Uterus (tissue), 4 donors: ENCODE results near the gene ATP6V0A4. TPM values are rescaled to one million over a fixed set of nuclear protein-coding genes. Genes with fewer than 3 reads are reported as not detected.
"Not testable (repeated sequence)": the region's sequence is repeated elsewhere in the genome, so short reads cannot be mapped to it uniquely, and the experiment has no call there.

Source experiments
- DNase-seq, 2 donors: peaks; one replicate each; pipeline ENCODE4 v3.0.0-alpha.2; 2019 to 2020
- H3K27ac ChIP-seq, 2 donors: fragments of 200-600 bp; sonication (generic); 1 replicate in 1 of 2; 2 replicates in 1 of 2; pipeline ENCODE4 v1.5.1; 2016 to 2018
- H3K27me3 ChIP-seq, 2 donors: fragments of 200-600 bp; sonication (generic); one replicate each; pipeline ENCODE4 v1.5.1; 2018 to 2019; ENCODE audit warnings: control low read depth in 1 of 2
- H3K36me3 ChIP-seq, 2 donors: fragments of 200-600 bp; sonication (generic); one replicate each; pipeline ENCODE4 v1.5.1; 2019; ENCODE audit warnings: control low read depth in 1 of 2
- H3K4me1 ChIP-seq, 2 donors: fragments of 200-600 bp; sonication (generic); one replicate each; pipeline ENCODE4 v1.5.1; 2018 to 2019; ENCODE audit warnings: control low read depth in 1 of 2
- H3K4me3 ChIP-seq, 2 donors: fragments of 200-600 bp; sonication (generic); 1 replicate in 1 of 2; 2 replicates in 1 of 2; pipeline ENCODE4 v1.5.1; 2018 to 2019; ENCODE audit warnings: mild to moderate bottlenecking in 1 of 2
- H3K9me3 ChIP-seq, 2 donors: fragments of 200-600 bp; sonication (generic); one replicate each; pipeline ENCODE4 v1.5.1; 2019; ENCODE audit warnings: control low read depth in 1 of 2
- POLR2A ChIP-seq, 2 donors: fragments of 450-650 bp; IDR thresholded peaks; one replicate each; pipeline ENCODE4 v1.6.1; 2016; ENCODE audit warnings: antibody characterized with exemption in 2 of 2, mild to moderate bottlenecking in 1 of 2, moderate library complexity in 1 of 2
- intact Hi-C: fragments of 100-400 bp; cut with DNase I; formaldehyde crosslinking; loops from one replicate; pipeline ENCODE4 v1.15.1; 2023; ENCODE audit warnings: low total_unique reads
- total RNA-seq, 4 donors: library from RNA; depleted of rRNA in 3 of 4; stranded (reverse); fragments of >200 nt in 3 of 4; gene quantifications; one replicate each; pipeline versions ENCODE4 v1.1.0 to v1.2.4, GENCODE V29; 2014 to 2023
- TF ChIP-seq, protein P1 (sequence below), 4 experiments: fragments of 200-600 bp in 2 of 4; fragments of 450-650 bp in 2 of 4; sonication (generic) in 2 of 4; IDR thresholded peaks; one replicate each; pipeline ENCODE4 v1.5.1; 2016 to 2019; ENCODE audit warnings: antibody characterized with exemption in 4 of 4, mild to moderate bottlenecking in 2 of 4, moderate library complexity in 1 of 4
- donor health status: DM: yes; HTN: yes; CAD: no.

Gene ATP6V0A4
- total RNA-seq, 4 donors from 2014 or later = not detected

- intact Hi-C loops = no loop called here
- Histone ChIP-seq H3K27me3 (no peaks in the 10 kb centered on the region), H3K9me3 (no peaks in the 10 kb centered on the region), H3K4me1 (no peaks in the 10 kb centered on the region), H3K4me3 (no peak overlapping the region), H3K36me3 (no peaks in the 10 kb centered on the region), H3K27ac (no peak overlapping the region)
- TF ChIP-seq POLR2A (IDR thresholded peaks at IDR 0.05) = no peak
- TF ChIP-seq, protein P1, sequence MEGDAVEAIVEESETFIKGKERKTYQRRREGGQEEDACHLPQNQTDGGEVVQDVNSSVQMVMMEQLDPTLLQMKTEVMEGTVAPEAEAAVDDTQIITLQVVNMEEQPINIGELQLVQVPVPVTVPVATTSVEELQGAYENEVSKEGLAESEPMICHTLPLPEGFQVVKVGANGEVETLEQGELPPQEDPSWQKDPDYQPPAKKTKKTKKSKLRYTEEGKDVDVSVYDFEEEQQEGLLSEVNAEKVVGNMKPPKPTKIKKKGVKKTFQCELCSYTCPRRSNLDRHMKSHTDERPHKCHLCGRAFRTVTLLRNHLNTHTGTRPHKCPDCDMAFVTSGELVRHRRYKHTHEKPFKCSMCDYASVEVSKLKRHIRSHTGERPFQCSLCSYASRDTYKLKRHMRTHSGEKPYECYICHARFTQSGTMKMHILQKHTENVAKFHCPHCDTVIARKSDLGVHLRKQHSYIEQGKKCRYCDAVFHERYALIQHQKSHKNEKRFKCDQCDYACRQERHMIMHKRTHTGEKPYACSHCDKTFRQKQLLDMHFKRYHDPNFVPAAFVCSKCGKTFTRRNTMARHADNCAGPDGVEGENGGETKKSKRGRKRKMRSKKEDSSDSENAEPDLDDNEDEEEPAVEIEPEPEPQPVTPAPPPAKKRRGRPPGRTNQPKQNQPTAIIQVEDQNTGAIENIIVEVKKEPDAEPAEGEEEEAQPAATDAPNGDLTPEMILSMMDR (IDR thresholded peaks at IDR 0.05) = no peak
- DNase-seq = no peak
Observed at GRCh38 chr7:138735399-138735798, 62.6 kb downstream of the ATP6V0A4 start.

DNA sequence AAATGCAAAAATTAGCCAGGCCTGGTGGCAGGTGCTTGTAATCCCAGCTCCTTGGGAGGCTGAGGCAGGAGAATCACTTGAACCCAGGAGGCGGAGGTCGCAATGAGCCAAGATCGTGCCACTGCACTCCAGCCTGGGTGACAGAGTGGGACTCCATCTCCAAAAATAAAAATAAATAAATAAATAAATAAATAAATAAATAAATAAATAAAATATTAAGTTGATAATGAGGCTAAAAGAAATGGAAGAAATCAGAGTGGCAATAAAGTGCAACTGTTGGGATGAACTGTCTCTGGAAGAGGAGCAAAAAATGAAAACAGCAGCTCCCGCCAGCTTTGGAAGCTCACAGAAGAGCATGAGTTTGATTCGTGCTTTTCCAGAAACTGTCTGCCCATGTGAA is 66.3 kb downstream of the ATP6V0A4 start:
- DNase-seq, intact Hi-C loops, H3K4me1 ChIP-seq, H3K27ac ChIP-seq, H3K4me3 ChIP-seq, H3K27me3 ChIP-seq, H3K36me3 ChIP-seq, H3K9me3 ChIP-seq: not testable (repeated sequence)

DNA sequence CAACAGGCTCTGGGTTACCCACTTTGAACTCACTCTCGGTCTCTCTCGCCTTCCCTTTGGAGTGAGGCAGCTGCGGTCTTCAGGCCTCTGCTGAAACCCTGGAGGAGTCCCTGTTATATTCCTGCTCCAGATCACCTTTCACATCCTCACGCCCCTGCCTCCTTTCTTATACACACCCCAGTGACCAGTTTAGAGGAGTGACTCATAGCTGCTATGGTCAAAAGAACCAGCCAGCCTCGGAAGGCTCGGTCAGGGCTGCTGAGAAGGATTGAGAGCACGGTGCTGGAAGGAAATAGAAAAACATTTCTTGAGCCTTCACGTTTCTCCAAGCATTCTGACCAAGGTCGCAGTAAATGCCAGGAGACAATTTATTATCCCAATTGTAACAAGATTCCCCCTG is 68.6 kb downstream of the ATP6V0A4 start:
- TF ChIP-seq, protein P1 (IDR thresholded peaks at IDR 0.05) = no peak
- TF ChIP-seq POLR2A (IDR thresholded peaks at IDR 0.05) = no peak
- Histone ChIP-seq H3K27me3 (no peaks in the 10 kb centered on the region), H3K4me3 (no peak overlapping the region), H3K9me3 (no peaks in the 10 kb centered on the region), H3K27ac (no peak overlapping the region), H3K4me1 (no peaks in the 10 kb centered on the region), H3K36me3 (no peaks in the 10 kb centered on the region)
- no peak for DNase-seq
- intact Hi-C loops = no loop called here

GRCh38 chr7:138727336-138728099 is 70.5 kb downstream of the ATP6V0A4 start:
- no peak for DNase-seq
- Histone ChIP-seq H3K27ac (no peak overlapping the region), H3K27me3 (no peaks in the 10 kb centered on the region), H3K36me3 (no peaks in the 10 kb centered on the region), H3K4me1 (no peaks in the 10 kb centered on the region), H3K4me3 (no peak overlapping the region), H3K9me3 (no peaks in the 10 kb centered on the region)
- intact Hi-C loops = no loop called here
- TF ChIP-seq POLR2A (IDR thresholded peaks at IDR 0.05) = no peak
- TF ChIP-seq, protein P1 (IDR thresholded peaks at IDR 0.05) = no peak

DNA sequence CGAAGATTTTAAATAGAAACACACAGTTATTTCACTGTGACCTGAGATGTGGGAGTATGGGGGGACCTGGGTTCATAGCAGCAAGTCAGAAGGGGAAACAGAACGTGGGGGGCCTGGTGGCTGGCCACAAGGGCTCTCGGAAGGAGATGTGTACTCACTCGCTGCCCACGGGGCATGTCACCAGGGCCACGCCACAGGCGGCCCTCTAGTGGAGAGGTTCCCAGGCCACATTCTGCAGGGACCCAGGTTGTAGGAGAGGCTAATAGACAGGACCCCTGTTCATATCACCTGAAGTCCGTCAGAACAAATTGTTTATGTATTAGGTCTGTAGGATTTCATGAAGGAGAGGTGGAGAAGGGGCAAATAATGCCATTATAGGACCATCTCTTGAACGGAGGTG is 71.7 kb downstream of the ATP6V0A4 start:
- no peaks in the 10 kb centered on the region for H3K27me3 ChIP-seq
- intact Hi-C loops = no loop called here
- no peak for DNase-seq
- no peak for TF ChIP-seq POLR2A (IDR thresholded peaks at IDR 0.05)
- TF ChIP-seq, protein P1 (IDR thresholded peaks at IDR 0.05) = no peak
- H3K4me3 ChIP-seq = no peak overlapping the region
- no peaks in the 10 kb centered on the region for H3K4me1 ChIP-seq
- no peak overlapping the region for H3K27ac ChIP-seq
- H3K9me3 ChIP-seq = no peaks in the 10 kb centered on the region
- H3K36me3 ChIP-seq = no peaks in the 10 kb centered on the region
